ENCODE measurements around the gene WWOX.

GRCh38 chr16:78628461-78629045, 529.1 kb downstream of the WWOX start:
- no peak for TF ChIP-seq CTCF (IDR thresholded peaks at IDR 0.05 in 8 of 11, conservative IDR thresholded peaks at IDR 0.05 in 3 of 11)
- no peak for TF ChIP-seq POLR2A (IDR thresholded peaks at IDR 0.05)
